HG03460 (cell line): Measurements from ENCODE around the gene DIP2B.

Source experiments
- ATAC-seq: cut with Tn5 transposase; IDR thresholded peaks from one replicate; pipeline ENCODE4 v1.9.1; 2021; ENCODE audit not compliant: unreplicated experiment

DIP2B gene

GRCh38 chr12:50611021-50611744, 106.4 kb downstream of the DIP2B start:
- ATAC-seq: no peak

DNA sequence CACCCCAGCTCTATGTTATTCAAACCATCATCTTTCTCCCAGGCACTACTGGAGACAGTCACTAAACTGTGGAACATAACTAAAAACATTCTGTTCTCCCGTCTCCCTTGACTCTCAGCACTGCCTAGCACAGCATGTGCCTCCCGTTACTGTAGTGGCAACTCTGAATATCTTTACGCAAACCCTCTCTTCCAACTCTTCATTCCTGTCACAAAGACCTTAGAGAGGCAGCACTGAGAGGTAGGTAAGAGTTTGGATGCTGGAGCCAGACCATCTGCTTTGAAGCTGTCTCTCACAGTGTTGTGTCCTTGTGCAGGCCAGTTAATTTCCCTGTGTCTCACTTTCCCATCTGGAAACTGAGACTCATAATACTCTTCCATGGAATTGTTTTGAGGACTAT, 108.1 kb downstream of the DIP2B start:
- no peak for ATAC-seq

DNA sequence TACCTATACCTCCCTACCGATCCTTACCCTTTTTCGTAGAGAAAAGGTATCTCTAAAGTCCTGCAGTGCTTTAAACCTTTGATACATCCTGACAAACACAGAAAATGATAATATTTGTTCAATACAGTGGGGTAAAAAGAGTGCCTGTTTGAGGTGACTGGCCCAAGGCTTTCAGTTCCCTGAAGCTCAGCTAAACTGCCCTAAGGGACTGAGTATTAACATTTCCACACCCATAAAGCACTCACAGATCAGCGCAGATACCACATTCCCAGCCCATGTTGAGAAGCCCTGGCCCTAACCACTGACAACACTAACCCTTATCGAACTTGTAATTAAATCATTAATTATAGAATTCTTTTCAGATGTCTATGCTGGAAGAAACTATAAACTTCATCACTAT, 108.7 kb downstream of the DIP2B start:
- ATAC-seq: no peak

- no peak for ATAC-seq
Measured at GRCh38 chr12:50614167-50614759, 109.5 kb downstream of the DIP2B start.

GRCh38 chr12:50615145-50615906, 110.5 kb downstream of the DIP2B start:
- no peak for ATAC-seq

GRCh38 chr12:50615907-50616296, 111.1 kb downstream of the DIP2B start:
- no peak for ATAC-seq

DNA sequence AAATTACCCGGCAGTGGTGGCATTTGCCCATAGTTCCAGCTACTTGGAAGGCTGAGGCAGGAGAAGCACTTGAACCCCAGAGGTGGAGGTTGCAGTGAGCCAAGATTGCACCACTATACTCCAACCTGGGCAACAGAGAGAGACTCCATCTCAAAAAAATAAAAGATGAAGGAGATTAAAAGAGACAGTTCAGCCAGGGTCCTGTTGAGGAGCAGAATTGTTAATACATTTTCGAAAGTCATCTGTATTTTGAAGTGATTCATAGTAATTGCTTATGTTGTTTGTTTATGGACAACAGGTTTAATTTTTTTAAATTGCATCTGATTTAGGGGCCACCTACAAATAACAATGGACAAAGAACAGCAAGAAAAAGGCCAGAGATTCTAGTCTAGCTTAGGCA, 112.9 kb downstream of the DIP2B start:
- no peak for ATAC-seq

DNA sequence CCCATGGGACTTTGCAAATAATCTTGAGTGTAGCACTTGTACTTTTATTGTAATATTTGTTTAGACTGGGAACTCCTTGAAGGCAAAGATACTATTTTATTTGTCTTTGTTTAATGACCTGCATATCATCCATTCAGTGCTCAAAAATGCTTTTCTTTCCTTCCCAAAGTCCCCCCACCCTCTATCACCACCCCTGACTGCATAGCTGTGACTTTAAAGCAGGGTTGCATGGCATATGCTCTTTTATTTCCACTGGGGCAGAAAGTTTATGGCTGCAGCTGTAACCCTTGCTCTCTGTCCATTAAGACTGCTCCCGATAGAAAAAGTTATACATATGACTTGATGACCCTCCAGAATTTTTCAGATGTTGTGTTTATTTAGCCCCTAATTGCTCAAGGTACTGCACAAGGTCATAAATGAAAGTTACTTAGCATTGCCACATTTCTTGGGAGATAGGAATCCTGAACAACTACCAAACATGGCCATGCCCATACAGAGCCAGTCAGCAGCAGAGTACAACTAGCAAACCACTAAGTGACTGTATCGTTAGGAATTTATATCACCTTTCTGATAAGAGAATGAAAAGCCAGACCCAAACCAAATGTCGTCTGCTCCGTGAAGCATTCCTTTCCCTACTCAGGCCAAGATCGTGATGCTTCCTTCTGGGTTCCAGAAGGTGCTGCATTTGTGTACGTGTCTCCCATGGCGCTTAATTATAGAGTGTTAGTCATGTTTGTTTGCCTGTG, 114.3 kb downstream of the DIP2B start:
- ATAC-seq: no peak

GRCh38 chr12:50619610-50619958, 114.8 kb downstream of the DIP2B start:
- ATAC-seq: no peak

GRCh38 chr12:50620109-50620977, 115.6 kb downstream of the DIP2B start:
- no peak for ATAC-seq

DNA sequence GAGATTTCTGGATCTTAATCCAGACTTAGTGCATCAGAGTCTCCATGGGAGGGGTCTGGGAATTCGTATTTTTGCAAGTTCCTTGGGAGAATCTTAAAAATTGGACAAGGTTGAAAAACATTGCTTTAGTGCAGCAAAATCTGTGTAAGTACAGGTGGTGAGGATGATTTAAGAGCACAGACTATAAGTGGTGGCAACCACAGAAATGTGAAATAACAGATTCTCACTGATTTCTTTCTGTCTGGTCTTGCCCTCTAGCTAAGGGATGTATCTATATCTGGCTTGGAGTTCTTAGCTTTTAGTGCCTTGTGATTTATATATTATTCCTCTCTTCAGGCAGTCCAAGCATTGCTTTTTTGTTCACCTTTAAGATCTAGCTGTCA, 116.2 kb downstream of the DIP2B start:
- no peak for ATAC-seq

DNA sequence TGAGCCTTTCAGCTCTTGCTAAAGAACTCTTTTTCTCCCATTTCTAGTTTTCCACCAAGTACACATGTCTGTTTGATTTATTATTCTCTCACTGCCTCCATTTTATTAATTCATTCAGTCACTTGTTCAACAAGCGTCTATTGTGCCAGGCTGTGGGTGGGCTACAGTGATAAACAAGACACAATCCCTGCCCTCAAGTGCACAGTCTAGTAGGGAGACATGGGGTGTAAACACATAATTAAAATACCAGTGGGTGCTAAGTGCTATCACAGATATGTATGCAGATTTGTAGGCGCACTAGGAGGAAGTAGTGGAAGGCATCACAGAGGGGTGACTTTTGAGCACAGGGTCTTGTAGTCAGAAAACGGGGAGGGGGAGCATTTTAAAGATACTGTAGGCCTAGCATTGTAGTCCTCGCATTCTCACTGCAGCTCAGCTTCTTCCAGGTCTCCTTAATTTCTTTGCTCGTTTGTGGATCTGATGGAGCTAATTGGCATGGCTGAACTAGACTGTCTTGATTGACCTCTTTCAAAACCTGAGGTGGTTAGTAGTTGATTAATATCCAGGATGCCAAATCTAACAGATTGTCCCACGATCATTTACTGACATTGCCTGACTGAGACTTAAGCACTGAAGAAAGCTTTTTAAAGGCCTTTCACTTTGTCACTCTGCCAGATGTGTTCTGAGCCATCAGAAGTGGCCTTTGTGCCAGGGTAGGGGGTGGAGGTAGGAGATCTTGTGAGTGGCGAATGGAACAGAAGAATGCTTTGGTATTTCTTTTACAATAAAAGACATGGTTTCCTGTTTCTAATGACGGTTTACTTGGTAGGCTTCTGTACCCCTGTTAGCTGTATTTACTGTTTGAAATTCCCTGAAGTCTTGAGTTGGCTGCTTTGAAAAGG, 116.9 kb downstream of the DIP2B start:
- no peak for ATAC-seq

- no peak for ATAC-seq
Measured at GRCh38 chr12:50625029-50625925, 120.5 kb downstream of the DIP2B start.

DNA sequence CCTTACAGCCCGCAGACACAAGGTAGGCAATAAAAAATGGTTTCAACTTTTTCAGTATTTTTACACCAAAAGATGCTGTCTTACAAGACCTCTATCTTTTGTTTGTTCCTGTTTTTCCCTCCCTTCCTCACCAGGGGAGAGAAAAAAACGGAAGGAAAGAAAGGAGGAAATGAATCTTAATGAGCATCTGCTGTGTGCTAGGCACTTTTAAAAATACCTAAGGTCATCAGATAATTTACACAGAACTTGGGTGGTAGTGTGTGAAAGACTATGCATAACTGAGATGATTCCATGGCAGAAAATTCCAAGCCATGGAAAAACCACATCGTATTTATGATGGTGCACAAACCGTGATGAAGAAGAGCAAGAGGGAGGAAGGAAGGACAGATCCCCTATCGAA, 121.2 kb downstream of the DIP2B start:
- no peak for ATAC-seq

DNA sequence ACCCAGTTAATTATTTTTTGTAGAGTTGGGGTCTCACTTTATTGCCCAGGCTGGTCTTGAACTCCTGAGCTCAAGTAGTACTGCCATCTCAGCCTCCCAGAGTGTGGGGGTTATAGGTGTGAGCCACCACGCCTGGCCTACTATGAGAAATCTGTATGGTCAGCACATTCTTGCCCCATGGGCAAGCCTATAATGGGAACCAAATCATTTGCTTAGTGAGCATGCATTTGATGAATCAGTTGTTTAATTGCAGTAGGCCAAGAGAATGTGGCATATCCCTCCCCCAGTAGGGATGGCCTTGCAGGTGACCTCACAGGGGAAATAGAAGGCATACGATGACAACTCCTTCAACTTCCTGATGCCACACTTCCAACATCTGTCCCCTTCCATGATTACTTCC, 122.7 kb downstream of the DIP2B start:
- no peak for ATAC-seq

- ATAC-seq: no peak
Measured at GRCh38 chr12:50628394-50628793, 123.6 kb downstream of the DIP2B start.

GRCh38 chr12:50633955-50634354, 129.2 kb downstream of the DIP2B start:
- no peak for ATAC-seq

DNA sequence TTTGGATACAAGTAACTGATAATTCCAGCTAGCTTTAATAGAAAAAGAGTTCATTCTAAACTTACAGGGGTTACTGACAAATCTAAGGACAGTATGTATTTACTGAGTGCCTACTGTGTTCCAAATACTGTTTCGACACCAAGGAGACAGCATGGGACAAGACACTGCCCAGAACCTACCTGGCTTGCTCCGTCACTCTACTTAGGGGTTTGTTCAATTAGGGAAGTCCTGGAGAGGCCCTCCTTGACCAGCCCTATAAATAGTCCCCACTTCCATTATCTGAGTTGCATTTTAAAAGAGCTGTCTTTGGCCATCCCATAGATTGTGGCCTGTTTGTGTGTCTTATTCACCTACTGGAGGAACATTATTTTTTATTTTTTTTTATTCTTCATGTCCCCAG, 129.6 kb downstream of the DIP2B start:
- no peak for ATAC-seq

- no peak for ATAC-seq
Measured at GRCh38 chr12:50635364-50635763, 130.6 kb downstream of the DIP2B start.
